ENCODE measurements around the gene REEP5. TPM values are rescaled to one million over a fixed set of nuclear protein-coding genes. Genes with fewer than 3 reads are reported as not detected.

REEP5 gene
- total and polyA plus RNA-seq, 2 of the 8 experiments (the other 6 are each of a cell fraction or from before 2014, with no cell fraction given) = 58.3 to 94.3 TPM

DNA sequence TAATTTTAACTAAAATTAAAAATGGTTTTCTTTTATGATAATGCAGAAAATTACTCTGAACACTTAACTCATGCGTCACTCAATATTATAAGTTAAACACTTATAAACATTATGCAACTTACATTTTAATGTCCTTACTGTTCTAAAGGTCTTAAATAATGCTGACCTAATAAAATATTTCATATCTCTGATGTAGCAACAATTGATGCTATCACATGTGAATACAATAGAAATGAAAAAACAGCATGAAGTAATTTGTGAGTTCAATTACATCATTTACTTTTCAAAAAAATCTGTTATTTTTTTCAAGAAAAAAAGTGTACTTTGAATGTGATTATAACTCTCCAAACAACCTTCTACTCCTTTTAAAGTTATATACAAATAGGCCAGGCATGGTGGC is 26.4 kb upstream of the REEP5 start:
- FAIRE-seq (no peak), DNase-seq (ENCODE audit: low read depth in 1 of 2, low spot score in 2 of 2) (no peak)
- no peak overlapping the region for H2BK20ac ChIP-seq (ENCODE audit: low read length)
- no peaks in the 10 kb centered on the region for H3K36me3 ChIP-seq (ENCODE audit: control insufficient read depth in 2 of 4, insufficient read depth in 4 of 4, low read length in 3 of 4)
- H4K5ac ChIP-seq (ENCODE audit: insufficient read length, low read depth, low read length) = no peak overlapping the region
- CTCF ChIA-PET (ENCODE audit: partially characterized antibody) = interaction anchor here (1.4 kb wide), 1 partner anchor 12 kb away, joined by 3 read pairs; no protein-coding TSS in a partner anchor
- no peak overlapping the region for H2BK15ac ChIP-seq (ENCODE audit: low read length)
- H2BK12ac ChIP-seq (ENCODE audit: low read depth, low read length) = no peak overlapping the region
- POLR2A ChIA-PET (ENCODE audit: partially characterized antibody) = interaction anchor here (0.8 to 1.0 kb wide), 2 partner anchors 21 to 24 kb away, joined by 3 read pairs; no protein-coding TSS in a partner anchor
- no peak overlapping the region for H3K23ac ChIP-seq (ENCODE audit: insufficient read length)
- H2AFZ ChIP-seq (ENCODE audit: low read length) = no peak overlapping the region
- no peak overlapping the region for H4K8ac ChIP-seq (ENCODE audit: extremely low read depth, insufficient read depth, low read length)
- no peak overlapping the region for H3K9ac ChIP-seq (replicated peaks in 1 of 4; ENCODE audit: extremely low read depth in 1 of 4, low read depth in 3 of 4, low read length in 3 of 4)
- H4K20me1 ChIP-seq (replicated peaks in 1 of 2; ENCODE audit: control insufficient read depth in 1 of 2, insufficient read depth in 2 of 2, low read length in 2 of 2) = no peaks in the 10 kb centered on the region
- no peak overlapping the region for H2AK5ac ChIP-seq (ENCODE audit: low read depth, low read length)
- H2BK120ac ChIP-seq (replicated peaks; ENCODE audit: low read depth, low read length) = no peak overlapping the region
- no peak overlapping the region for H3K4ac ChIP-seq (replicated peaks; ENCODE audit: insufficient read length, low read depth, low read length)
- H3K14ac ChIP-seq (ENCODE audit: insufficient read length) = no peak overlapping the region
- WGBS, 2 experiments (ENCODE audit: extremely low coverage in 1 of 2, insufficient coverage in 1 of 2, insufficient read length in 1 of 2, insufficient replicate concordance in 2 of 2, low coverage in 1 of 2, low lambda C conversion rate in 2 of 2, missing lambda C conversion rate in 1 of 2) = 85% methylated on average over 1 of the region's 1 CpG; no CpG with 5 or more reads in 1 of the 2 experiments
- H3K4me2 ChIP-seq (ENCODE audit: insufficient read depth in 1 of 2, low read depth in 2 of 2, low read length in 2 of 2) = no peak overlapping the region
- no peaks in the 10 kb centered on the region for H3K4me1 ChIP-seq (replicated peaks in 1 of 4; ENCODE audit: control insufficient read depth in 3 of 4, insufficient read depth in 4 of 4, low read length in 3 of 4)
- no peaks in the 10 kb centered on the region; a peak in 1 of 4 replicates for H3K9me3 ChIP-seq (ENCODE audit: insufficient read depth in 2 of 2, low read depth in 1 of 2, low read length in 1 of 2)
- TF ChIP-seq USF2 (IDR thresholded peaks at IDR 0.05; ENCODE audit: low read length) (no peak), POU5F1 (IDR thresholded peaks at IDR 0.05; ENCODE audit: low read depth, low read length) (no peak), KDM4A (IDR thresholded peaks at IDR 0.05; ENCODE audit: low read depth, low read length, severe bottlenecking) (no peak), MAFK (IDR thresholded peaks at IDR 0.05; ENCODE audit: low read depth, low read length) (no peak), CREB1 (IDR thresholded peaks at IDR 0.05) (no peak), CTBP2 (IDR thresholded peaks at IDR 0.05; ENCODE audit: borderline replicate concordance, insufficient read depth, insufficient read length, low read length) (no peak)
- no peak overlapping the region for H4K91ac ChIP-seq (replicated peaks; ENCODE audit: insufficient read length, low read length)
- no peak overlapping the region for H3K27ac ChIP-seq (ENCODE audit: low read depth, low read length)
- H3K27me3 ChIP-seq (replicated peaks in 1 of 4; ENCODE audit: control insufficient read depth in 3 of 4, extremely low read depth in 1 of 4, insufficient read depth in 3 of 4, low read length in 3 of 4) = no peaks in the 10 kb centered on the region
- no peaks in the 10 kb centered on the region for H3K79me2 ChIP-seq (ENCODE audit: control insufficient read depth in 1 of 2, insufficient read depth in 2 of 2, low read length in 2 of 2)
- no peak overlapping the region for H3K56ac ChIP-seq (replicated peaks; ENCODE audit: insufficient read length, low read depth, low read length)
- H3K18ac ChIP-seq (ENCODE audit: extremely low read depth, low read length) = no peak overlapping the region
- no peak overlapping the region for H2BK5ac ChIP-seq (ENCODE audit: low read depth, low read length)
- no peaks in the 10 kb centered on the region for H3K23me2 ChIP-seq (ENCODE audit: low read depth, low read length)
- H3K4me3 ChIP-seq (ENCODE audit: extremely low read depth in 1 of 4, insufficient read depth in 2 of 4, low read depth in 3 of 4, low read length in 4 of 4) = no peak overlapping the region
- no peaks in the 10 kb centered on the region for H3K79me1 ChIP-seq (ENCODE audit: low read depth, low read length)
